Non-pigmented ciliary epithelial cell (primary cell): Measurements from ENCODE around the gene SHROOM4.

Experiments
- DNase-seq: peaks from one replicate; pipeline ENCODE4 v3.0.0-alpha.2; 2010; ENCODE audit warnings: low read depth

SHROOM4 gene

DNA sequence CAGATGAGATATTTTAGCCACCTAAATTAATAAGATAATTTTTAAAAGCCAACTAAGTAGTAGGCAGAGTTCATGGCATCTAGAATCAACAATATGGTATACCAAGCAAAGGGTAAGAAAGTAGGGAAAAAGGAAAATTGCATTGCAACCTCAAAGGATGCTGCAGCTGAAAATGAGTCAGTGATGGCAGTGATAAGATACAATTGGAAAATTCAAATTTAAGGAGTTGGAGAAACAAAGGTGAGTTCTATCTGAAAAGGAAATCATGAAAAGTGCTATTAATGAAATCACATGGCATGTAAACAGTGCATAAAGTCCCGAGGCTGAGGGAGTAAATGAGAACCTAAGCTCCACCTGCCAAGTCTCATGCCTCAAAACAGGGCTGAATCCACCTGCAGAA is 33.9 kb downstream of the SHROOM4 start:
- no peak for DNase-seq

DNA sequence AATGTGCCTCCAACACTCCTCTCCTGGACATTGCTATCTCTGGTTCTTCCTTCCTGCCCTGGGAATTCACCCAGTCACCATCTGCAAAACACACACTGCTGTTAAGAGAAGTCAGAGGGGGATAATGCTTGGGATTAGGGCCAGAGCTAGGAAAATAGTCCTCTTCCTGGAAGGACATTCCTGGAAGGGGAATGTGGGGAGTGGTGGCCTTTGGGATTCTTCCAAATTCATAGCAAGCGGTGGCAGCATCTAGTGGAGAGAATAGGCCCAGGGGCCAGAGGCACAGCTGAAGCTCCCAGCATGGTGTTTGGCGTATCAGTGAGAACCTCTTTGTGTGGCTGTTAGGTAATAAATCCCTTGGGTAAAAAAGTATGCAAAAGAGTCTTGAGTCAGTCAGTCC is 34.3 kb downstream of the SHROOM4 start:
- DNase-seq = no peak

DNA sequence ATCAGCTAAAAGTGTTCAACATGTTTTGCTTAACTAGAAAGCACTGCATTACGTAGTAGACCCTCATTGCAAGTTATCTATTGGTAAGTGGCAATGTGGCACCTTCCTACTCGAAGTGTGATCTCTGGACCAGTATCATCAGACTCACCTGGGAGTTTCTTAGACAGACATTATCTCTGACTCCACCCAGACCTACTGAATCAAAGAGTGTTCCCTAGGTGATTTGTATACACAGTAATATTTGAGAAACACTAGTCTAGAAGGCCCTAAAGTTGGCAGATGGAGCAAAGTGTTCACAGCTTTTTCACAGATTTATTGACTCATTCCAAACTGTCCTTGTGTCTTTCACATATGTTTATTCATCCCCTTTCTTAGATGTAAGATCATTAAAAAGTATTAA is 35.7 kb downstream of the SHROOM4 start:
- DNase-seq = no peak

DNA sequence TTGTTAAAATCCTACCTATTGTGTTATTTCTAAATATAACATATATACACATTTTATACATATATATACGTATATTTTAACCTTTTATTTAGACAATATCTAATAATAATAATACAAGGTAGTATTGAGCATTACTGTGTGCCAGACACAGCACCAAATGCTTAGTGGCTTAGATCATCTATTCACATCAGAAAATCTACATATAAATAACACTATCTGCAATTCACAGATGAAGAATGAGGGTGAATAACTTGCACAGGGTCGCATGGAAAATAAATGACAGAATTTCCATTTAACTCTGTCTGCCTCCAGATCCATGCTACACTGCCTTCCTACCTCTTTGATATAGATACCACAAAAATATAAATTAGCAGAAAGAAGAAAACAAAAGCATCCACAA is 37.7 kb downstream of the SHROOM4 start:
- DNase-seq = no peak

DNA sequence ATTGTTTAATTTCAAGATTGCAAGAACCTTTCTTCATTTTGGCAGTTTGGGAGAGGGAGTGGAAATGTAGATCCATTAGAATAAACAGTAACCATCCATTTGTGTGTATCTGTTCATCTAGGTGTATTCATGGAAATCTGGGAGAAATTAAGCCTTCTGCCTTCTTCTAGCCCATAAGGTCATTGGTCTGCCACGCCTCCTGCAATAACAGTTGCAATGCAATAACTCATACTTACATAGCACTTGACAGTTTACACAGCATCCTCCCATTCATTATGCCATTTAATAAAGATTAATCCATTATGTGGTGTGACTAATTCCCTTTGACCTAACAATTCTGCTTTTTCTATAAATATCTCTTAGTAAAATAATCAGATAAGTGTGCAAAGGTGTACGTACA is 42.6 kb downstream of the SHROOM4 start:
- DNase-seq = no peak

DNA sequence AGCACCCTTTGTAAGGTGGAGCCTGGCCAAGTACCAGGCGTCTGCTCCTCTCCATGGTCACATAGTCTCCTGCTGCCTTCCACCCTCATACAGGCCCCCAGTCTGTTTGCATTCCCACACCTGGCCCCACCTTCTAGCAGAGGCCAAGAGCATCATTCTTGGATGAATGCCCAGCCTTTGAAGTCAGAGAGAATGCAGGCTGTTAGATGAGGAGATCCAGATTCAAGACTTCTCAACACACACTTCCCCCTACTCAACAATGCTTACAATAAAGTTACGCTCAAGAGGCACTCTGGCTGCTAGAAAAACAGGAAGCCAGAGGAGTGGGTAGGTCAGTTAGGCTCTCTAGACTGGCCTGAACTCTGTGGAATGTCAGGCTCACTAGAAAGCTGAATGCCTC is 43.3 kb downstream of the SHROOM4 start:
- DNase-seq = no peak

DNA sequence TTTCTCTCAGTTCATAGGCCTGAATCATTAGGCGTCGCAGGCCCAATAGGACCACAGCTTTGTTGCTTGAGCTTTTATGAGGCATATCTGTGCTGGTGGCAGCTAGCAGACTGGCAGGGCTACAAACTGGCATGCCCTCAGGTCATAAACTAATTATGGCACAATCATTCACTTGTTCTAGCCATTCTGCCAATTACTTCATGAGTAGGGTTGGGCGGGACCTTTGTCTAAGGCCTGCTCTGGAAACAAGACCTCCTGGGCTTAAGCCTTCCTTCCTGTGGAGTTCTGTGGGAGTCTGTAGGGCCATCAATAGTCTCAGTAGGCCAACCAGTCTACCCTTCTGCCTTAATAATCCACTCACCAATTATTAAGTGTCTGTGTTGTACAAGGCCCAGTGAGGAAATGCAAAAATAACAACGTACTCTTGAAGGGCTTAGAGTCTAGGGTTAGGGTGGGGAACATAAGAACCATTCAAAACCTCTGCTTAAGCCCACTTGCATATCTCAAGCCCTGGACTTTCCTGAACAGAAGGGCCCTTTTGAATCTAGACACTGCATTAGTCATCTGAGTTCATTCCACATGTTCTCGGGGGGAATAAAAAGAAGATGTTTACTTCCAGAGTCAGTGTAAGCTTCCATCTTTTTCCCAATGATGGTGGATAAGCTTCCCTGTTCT is 44.5 kb downstream of the SHROOM4 start:
- no peak for DNase-seq

DNA sequence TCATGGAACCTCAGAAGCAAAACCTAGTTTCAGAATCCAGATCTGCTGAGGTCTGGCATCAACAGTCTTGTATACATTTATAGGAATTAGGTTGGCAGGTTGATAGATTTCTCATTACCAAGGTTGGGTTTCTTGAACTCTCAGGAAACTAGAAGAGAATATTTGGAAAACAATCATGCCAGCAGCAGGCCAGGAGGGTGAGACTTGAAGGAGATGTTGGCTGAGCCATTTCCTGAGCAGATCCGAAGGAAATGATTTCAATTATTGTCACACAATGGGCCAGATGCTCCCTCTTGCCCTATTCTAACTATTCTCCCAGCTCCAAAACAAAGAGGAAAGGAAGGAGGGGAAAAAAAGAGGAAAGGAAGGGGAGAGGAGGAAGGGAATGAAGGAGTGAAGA is 45.2 kb downstream of the SHROOM4 start:
- DNase-seq = no peak

DNA sequence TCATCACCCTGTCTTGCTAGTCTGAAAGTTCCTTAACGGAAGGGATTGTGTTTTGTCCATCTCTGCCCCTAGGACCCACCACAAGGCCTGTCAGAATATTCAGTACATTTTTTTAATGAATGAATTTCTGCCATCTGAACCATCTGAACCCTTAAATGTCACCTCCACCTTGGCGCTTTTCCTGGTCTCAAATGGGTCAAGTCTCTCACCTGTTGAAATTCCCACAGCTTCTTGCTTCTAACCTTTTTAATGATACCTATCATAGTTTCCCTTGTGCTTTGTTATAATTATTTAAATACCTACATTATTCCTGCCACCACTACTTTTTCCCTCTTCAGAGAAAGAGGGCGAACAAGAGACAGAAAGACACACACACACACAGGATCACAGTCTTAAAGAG is 48.0 kb downstream of the SHROOM4 start:
- DNase-seq = no peak

DNA sequence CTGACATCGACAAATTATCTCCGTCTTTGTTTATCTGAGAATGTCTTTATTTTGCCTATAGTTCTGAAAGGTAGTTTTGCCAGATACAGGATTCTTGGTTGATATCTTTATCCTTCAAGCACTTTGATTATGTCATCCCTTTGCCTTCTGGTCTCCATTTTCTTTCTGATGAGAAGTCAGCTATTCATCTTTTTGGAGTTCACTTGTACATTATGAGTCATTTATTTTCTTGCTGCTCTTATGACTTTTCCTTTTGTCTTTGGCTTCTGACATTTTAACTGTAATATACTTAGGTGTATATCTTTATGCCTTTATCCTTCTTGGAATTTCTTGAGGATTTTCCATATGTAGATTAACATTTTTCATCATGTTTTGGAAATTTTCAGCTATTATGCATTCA is 51.4 kb downstream of the SHROOM4 start:
- DNase-seq = no peak

DNA sequence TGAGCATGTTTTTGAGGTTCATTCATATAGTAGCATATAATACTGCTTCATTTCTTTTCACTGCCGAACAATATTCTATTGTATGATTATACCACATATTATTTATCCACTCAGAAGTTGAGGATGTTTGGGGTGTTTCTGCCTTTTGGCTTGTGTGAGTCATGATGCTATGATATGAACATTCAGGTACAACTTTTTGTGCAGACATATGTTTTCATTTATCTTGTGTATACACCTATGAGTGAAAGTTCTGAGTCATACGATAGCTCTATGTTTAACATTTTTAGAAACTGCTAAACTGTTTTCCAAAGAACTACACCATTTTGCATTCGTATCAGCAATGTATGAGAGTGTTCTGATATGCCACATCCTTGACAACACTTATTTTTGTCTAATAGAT is 57.7 kb downstream of the SHROOM4 start:
- no peak for DNase-seq

DNA sequence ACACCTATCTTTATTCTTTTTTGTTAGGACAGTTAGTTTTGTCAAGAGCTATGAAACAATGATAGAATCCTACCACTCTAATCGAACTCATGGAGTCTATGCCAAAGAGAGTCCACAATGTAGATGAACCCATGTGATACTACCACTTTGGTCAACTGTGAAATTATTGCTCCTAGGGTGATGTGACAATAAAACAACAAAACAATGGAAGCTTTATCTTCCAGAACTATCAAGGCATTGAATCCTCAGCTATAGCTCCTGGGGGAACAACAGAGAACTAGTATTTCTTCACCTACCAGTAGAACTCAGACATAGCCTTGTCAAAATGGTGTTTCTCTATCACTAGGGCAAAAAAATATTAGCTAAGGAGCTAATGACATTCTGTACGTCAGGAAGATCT is 62.9 kb downstream of the SHROOM4 start:
- no peak for DNase-seq

DNA sequence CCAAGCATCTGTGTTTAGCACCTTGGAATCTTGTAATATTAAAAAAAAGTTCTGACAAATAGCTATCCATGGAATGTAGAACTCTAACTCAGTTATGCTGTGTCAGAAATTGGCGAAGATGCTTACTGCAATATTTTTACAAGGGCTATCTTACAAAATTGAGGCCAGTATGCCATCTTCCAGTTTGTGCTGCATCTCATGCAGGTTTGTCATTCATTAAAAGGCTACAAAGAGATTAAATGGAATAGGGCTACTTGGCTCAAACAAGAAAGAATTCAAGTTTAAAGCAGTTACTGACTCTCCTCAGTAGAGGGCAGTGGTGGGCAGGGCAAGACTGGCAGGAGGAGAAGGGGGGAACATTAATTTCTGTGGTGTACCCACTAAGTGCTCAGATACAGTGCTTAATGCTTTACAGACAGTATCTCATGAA is 66.5 kb downstream of the SHROOM4 start:
- DNase-seq = peak; percentile 1

DNA sequence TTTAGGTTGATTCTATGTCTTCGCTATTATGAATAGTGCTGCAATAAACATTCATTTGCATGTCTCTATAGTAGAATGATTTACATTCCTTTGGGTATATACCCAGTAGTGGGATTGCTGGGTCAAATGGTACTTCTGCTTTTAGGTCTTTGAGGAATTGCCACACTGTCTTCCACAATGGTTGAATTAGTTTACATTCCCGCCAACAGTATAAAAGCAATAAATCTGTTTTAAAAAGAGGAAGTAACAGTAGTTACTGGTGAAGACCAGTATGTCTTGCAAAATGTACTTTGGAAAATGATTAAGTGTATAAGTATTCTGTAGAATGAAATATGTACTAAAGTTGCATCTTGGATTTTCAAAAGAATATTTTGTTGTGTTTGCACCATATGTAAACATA is 77.3 kb downstream of the SHROOM4 start:
- DNase-seq = no peak

DNA sequence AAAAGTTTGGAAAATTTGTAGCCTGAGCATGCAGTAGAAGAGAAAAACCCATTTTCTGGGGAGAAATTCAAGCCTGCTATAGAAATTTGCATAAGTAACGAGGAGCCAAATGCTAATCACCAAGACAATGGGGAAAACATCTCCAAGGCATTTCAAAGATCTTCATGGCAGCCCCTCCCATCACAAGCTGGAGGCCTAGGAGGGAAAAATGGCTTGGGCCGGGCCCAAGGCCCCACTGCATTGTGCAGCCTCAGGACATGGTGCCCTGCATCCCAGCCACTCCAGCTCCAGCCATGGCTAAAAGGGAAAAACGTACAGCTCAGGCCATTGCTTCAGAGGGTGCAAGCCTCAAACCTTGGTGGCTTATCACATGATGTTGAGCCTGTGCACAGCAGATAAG is 87.7 kb downstream of the SHROOM4 start:
- DNase-seq = no peak

DNA sequence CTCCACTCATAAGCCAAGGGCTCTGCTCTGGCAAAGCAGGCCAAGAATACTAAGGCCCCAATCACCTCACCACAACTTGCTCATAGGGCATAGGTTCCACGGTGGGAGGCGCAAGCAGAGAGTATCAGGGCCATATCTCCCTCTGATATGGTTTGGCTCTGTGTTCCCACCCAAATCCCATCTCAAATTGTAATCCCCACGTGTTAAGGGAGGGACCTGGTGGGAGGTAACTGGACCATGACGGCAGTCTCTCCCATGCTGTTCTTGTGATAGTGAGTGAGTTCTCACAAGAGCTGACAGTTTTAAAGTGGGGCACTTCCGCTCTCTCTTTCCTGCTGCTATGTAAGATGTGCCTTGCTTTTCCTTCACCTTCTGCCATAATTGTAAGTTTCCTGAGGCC is 88.7 kb downstream of the SHROOM4 start:
- no peak for DNase-seq

DNA sequence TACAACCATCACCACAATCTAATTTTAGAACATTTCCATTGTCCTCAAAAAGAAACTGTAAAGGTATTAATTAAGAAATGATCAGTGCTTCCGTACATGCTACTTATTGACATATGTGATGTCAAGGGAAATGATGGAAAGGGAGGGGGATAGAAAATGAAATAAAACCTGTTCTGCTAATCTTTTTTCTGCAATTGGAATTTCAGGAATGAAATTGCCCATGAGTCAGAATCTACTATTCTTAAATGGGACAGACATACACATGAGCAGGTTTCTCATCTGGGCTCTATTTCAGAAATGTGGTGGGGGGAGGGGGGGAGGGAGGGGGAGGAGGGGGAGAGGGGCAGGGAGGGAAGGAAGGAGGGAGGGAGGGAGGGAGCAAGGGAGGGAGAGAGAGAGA is 91.0 kb downstream of the SHROOM4 start:
- DNase-seq = no peak

DNA sequence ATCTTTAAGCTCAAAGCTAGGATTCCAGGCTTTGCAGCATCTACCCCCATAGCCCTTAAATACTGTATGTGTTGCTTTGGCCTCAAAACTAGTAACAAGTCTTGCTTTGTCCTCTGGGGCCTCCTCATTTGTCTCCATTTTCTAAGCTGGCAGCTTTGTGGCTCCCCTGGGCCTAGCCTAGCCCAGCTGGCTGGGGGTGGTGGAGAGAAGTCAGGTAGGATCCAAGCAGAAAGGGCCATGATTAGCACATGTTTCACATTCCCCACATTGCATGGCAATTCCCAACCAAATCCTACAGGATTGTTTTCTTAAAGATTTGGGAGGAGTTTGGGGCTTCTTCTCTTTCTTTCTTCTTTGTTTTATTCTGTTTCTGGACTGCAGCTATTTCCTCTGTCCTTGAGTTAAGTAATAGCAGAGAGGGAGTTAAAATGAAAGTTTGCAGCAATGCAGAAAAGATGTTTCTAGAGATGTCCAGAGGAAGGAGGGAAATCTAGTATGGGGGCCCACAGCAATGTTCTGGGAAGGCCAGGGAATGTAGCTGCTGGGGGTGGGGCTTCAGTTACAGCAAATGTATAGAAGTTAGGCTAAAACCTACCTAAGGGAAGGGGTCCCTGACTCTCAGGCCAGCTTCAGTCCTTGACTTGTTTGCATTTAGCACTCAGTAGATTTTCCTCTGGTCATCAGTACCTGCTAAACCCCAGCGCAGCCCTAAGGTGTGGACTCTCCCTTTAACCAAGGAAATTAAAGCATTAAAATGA is 92.1 kb downstream of the SHROOM4 start:
- DNase-seq = no peak

DNA sequence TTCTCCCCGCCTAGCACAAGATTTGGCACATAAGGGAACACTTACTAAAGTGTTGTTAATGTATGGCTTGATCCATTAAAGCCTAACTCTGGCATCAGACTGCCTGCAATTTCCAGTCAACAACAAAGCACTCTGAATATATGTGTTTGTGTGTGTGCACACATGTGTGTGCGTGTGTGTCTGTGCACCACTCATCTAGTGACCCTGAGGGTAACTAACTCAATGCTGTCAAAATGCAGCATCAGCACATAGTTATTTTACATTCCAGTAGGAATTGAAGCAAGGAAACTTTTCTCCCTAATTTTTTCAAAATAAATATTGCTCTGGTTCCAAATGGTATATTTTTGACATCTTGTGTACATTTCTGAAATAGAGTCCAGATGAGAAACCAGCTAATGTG is 94.4 kb downstream of the SHROOM4 start:
- no peak for DNase-seq

DNA sequence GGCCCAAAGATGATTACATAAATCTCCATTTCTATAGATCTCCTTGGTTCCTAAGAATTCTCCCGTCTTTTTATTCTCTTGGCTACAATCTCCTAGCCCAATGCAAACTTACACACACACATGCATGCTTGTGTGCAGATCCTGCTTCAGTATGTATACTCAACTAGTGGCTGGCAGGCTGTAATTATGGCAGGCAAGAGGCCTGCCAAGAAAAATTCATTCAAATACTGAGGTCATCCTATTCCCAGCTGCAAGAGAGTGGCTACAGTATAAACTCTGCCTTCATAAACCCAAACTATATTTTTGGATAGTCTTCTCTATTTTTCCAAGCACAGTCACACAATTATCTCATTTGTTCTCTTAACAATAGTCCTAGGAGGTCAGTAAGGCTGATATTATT is 95.2 kb downstream of the SHROOM4 start:
- DNase-seq = no peak

DNA sequence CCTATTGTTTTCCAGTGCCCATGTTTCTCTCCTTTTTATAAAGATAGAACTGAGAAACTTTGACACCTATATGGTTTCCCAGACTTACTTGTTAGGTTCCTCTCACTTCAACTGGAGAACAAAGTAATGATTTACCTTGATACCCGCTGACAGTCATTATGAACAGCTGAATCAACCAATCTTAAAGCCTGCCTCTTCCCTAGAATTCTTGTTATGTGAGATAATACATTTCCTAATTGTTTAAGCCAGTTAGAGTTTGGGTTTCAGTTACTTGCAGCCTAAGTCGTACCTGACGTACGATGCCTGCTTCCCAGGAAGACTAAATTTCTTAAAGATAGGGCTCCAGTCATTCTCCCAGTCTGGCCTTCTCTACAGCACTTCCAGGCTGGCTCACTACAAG is 97.3 kb downstream of the SHROOM4 start:
- DNase-seq = no peak

DNA sequence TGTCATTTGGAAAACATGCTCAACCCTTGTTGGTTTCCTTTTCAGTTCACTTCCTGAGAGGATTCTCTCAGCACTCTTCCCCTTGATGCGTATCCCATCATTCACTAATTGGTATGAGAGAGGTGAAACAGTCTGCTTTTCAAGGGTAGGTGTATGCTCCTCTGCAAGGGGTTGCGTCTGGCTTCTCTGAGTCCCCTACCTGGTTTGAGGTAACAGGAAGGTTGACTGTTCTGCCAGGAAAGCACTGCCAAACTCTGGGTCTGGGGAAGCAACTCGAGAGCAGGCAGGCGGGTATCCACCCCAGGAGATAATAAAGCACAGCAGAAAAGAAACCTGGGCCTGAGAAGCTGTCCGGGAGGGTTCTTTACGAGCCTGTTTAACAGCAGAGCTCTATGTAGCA is 101.2 kb downstream of the SHROOM4 start:
- no peak for DNase-seq

DNA sequence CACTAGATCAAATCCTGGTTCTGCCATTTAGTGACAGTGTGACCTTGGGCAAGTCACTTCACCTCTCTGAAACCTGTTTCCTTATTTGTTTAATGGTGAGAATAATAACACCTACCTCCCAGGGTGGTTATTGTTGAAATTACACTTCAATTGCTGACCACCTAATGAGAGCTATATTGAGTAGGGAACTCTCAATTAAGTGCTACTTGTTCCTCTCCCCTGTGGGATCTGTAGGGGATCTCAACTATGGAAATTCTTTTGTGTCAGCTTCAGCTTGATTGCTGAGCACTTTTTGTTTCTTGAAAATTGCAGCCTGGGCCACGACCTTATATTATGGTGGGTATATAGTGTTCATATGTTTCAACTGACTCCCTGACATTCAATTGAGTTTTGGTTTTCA is 102.1 kb downstream of the SHROOM4 start:
- DNase-seq = no peak
